Trophoblast cell (in vitro differentiated cells and primary cell): ENCODE measurements around the gene NEK5.
"Not testable (repeated sequence)": the region's sequence is repeated elsewhere in the genome, so short reads cannot be mapped to it uniquely, and the experiment has no call there.

Source experiments
- DNase-seq, 2 donors: peaks; one replicate each; pipeline ENCODE4 v3.0.0-alpha.2; 2016
- H2AFZ ChIP-seq: 2 replicates; pipeline ENCODE4 v1.6.1; 2013; ENCODE audit warnings: low read length, moderate library complexity, mild to moderate bottlenecking; ENCODE audit not compliant: insufficient read depth, poor library complexity
- H2AK5ac ChIP-seq: 2 replicates; pipeline ENCODE4 v1.6.1; 2013; ENCODE audit warnings: mild to moderate bottlenecking, low read length
- H2BK120ac ChIP-seq: 2 replicates; pipeline ENCODE4 v1.6.1; 2013; ENCODE audit warnings: low read length, mild to moderate bottlenecking, moderate library complexity; ENCODE audit not compliant: insufficient read depth, poor library complexity
- H2BK12ac ChIP-seq: 2 replicates; pipeline ENCODE4 v1.6.1; 2013; ENCODE audit warnings: mild to moderate bottlenecking, low read length, moderate library complexity
- H2BK5ac ChIP-seq: 2 replicates; pipeline ENCODE4 v1.6.1; 2013; ENCODE audit warnings: low read length, low read depth, moderate library complexity, mild to moderate bottlenecking; ENCODE audit not compliant: poor library complexity
- H3K14ac ChIP-seq: 2 replicates; pipeline ENCODE4 v1.6.1; 2013; ENCODE audit warnings: mild to moderate bottlenecking, low read length
- H3K18ac ChIP-seq: 2 replicates; pipeline ENCODE4 v1.6.1; 2013; ENCODE audit warnings: mild to moderate bottlenecking, low read length
- H3K23ac ChIP-seq: 2 replicates; pipeline ENCODE4 v1.6.1; 2013; ENCODE audit warnings: low read length
- H3K27ac ChIP-seq: 2 replicates; pipeline ENCODE4 v1.5.1; 2013; ENCODE audit warnings: low read depth, mild to moderate bottlenecking, inconsistent platforms, low read length, moderate library complexity
- H3K27me3 ChIP-seq: 2 replicates; pipeline ENCODE4 v1.6.1; 2013; ENCODE audit warnings: inconsistent platforms, mild to moderate bottlenecking, low read length, moderate library complexity; ENCODE audit not compliant: insufficient read depth
- H3K36me3 ChIP-seq, 2 experiments: 1 replicate in 1 of 2; 2 replicates in 1 of 2; pipeline ENCODE4 v1.6.1; 2013; ENCODE audit warnings: low read length in 2 of 2, mild to moderate bottlenecking in 2 of 2, moderate library complexity in 1 of 2; ENCODE audit not compliant: insufficient read depth in 2 of 2, control insufficient read depth in 1 of 2
- H3K4ac ChIP-seq: 2 replicates; pipeline ENCODE4 v1.6.1; 2013; ENCODE audit warnings: low read depth, mild to moderate bottlenecking, low read length, moderate library complexity
- H3K4me1 ChIP-seq, 2 experiments: 1 replicate in 1 of 2; 2 replicates in 1 of 2; pipeline ENCODE4 v1.6.1; 2013; ENCODE audit warnings: low read length in 2 of 2, mild to moderate bottlenecking in 2 of 2, moderate library complexity in 1 of 2; ENCODE audit not compliant: insufficient read depth in 2 of 2, control insufficient read depth in 1 of 2
- H3K4me2 ChIP-seq: 2 replicates; pipeline ENCODE4 v1.6.1; 2013; ENCODE audit warnings: inconsistent platforms, mild to moderate bottlenecking, low read length, moderate library complexity
- H3K4me3 ChIP-seq: 2 replicates; pipeline ENCODE4 v1.5.1; 2013; ENCODE audit warnings: mild to moderate bottlenecking, low read depth, low read length, inconsistent platforms
- H3K79me1 ChIP-seq: one replicate; pipeline ENCODE4 v1.6.1; 2013; ENCODE audit warnings: low read length
- H3K79me2 ChIP-seq: 2 replicates; pipeline ENCODE4 v1.6.1; 2013; ENCODE audit warnings: low read length, mild to moderate bottlenecking; ENCODE audit not compliant: control insufficient read depth, insufficient read depth, poor library complexity
- H3K9ac ChIP-seq: 2 replicates; pipeline ENCODE4 v1.6.1; 2013; ENCODE audit warnings: mild to moderate bottlenecking, low read length
- H3K9me3 ChIP-seq: 2 replicates; pipeline ENCODE4 v1.6.1; 2013; ENCODE audit warnings: low read depth, mild to moderate bottlenecking, control low read depth, inconsistent platforms, low read length; ENCODE audit not compliant: insufficient read depth
- H4K12ac ChIP-seq: 2 replicates; pipeline ENCODE4 v1.6.1; 2013; ENCODE audit warnings: low read depth, mild to moderate bottlenecking, low read length, moderate library complexity
- H4K8ac ChIP-seq: 2 replicates; pipeline ENCODE4 v1.6.1; 2013; ENCODE audit warnings: low read depth, mild to moderate bottlenecking, low read length, moderate library complexity
- H4K91ac ChIP-seq: one replicate; pipeline ENCODE4 v1.6.1; 2013; ENCODE audit warnings: low read depth, mild to moderate bottlenecking, low read length, moderate library complexity
- WGBS: extraction: QIAGEN DNeasy Blood & Tissue Kit; methylation state at CpG from one replicate; pipeline ENCODE4 v1.1.7; 2013; ENCODE audit warnings: missing lambda C conversion rate; ENCODE audit not compliant: insufficient read length, insufficient coverage; ENCODE audit errors: extremely low coverage; 5-methylcytosine and 5-hydroxymethylcytosine counted together

The NEK5 gene

GRCh38 chr13:52164989-52165388, 36.1 kb upstream of the NEK5 start:
- no peak overlapping the region for H3K14ac ChIP-seq
- no peak overlapping the region for H3K18ac ChIP-seq
- H3K4me3 ChIP-seq = no peak overlapping the region
- no peak overlapping the region for H2BK12ac ChIP-seq
- H2AK5ac ChIP-seq = no peak overlapping the region
- no peaks in the 10 kb centered on the region for H3K4me1 ChIP-seq
- H3K4ac ChIP-seq = no peak overlapping the region
- H3K36me3 ChIP-seq = peaks cover 11 to 15% of the 10 kb centered on the region in 2 experiments
- no peaks in the 10 kb centered on the region for H3K27me3 ChIP-seq
- no peak for DNase-seq
- no peak overlapping the region for H3K27ac ChIP-seq
- no peaks in the 10 kb centered on the region for H3K79me2 ChIP-seq
- H4K12ac ChIP-seq = no peak overlapping the region
- H3K4me2 ChIP-seq = no peak overlapping the region
- no peaks in the 10 kb centered on the region for H3K79me1 ChIP-seq
- H2AFZ ChIP-seq = no peak overlapping the region
- H3K9me3 ChIP-seq = no peaks in the 10 kb centered on the region
- H4K8ac ChIP-seq = no peak overlapping the region
- no peak overlapping the region for H3K9ac ChIP-seq
- H2BK5ac ChIP-seq = no peak overlapping the region
- H3K23ac ChIP-seq = no peak overlapping the region
- no peak overlapping the region for H4K91ac ChIP-seq
- no peak overlapping the region for H2BK120ac ChIP-seq

- not testable (repeated sequence) for H3K4me1 ChIP-seq, H3K27me3 ChIP-seq, H2AK5ac ChIP-seq, H3K9ac ChIP-seq, H3K4me3 ChIP-seq, H4K12ac ChIP-seq, H3K27ac ChIP-seq, H3K14ac ChIP-seq, H3K9me3 ChIP-seq, H3K4me2 ChIP-seq, H2AFZ ChIP-seq, H2BK120ac ChIP-seq, H2BK12ac ChIP-seq, DNase-seq, H4K8ac ChIP-seq, H3K79me1 ChIP-seq, H3K79me2 ChIP-seq, H4K91ac ChIP-seq, H3K4ac ChIP-seq, H3K18ac ChIP-seq, H3K23ac ChIP-seq, H2BK5ac ChIP-seq
- WGBS = no CpG with 5 or more reads among the region's 3 CpGs
- H3K36me3 ChIP-seq = peaks cover 8 to 13% of the 10 kb centered on the region in 2 experiments
Measured at GRCh38 chr13:52163878-52164277, 35.0 kb upstream of the NEK5 start.

- Histone ChIP-seq H3K27me3 (no peaks in the 10 kb centered on the region), H4K8ac (no peak overlapping the region), H2BK120ac (no peak overlapping the region), H3K9me3 (no peaks in the 10 kb centered on the region), H4K91ac (no peak overlapping the region), H3K79me2 (peaks cover 4% of the 10 kb centered on the region), H2BK12ac (no peak overlapping the region), H2AFZ (no peak overlapping the region), H3K4me2 (no peak overlapping the region), H3K18ac (no peak overlapping the region), H3K14ac (no peak overlapping the region), H3K36me3 (peaks cover 4 to 6% of the 10 kb centered on the region in 2 experiments), H3K23ac (no peak overlapping the region), H2BK5ac (no peak overlapping the region), H3K4ac (no peak overlapping the region), H4K12ac (no peak overlapping the region), H3K4me1 (no peaks in the 10 kb centered on the region), H3K4me3 (no peak overlapping the region), H2AK5ac (no peak overlapping the region), H3K79me1 (peaks cover 4% of the 10 kb centered on the region), H3K9ac (no peak overlapping the region), H3K27ac (no peak overlapping the region)
- no peak for DNase-seq
- WGBS = no CpG with 5 or more reads among the region's 5 CpGs
Measured at GRCh38 chr13:52162279-52163101, 33.6 kb upstream of the NEK5 start.

- H3K79me2 ChIP-seq = peaks cover 4% of the 10 kb centered on the region
- no peak overlapping the region for H3K14ac ChIP-seq
- DNase-seq = no peak
- no peak overlapping the region for H3K23ac ChIP-seq
- H2BK5ac ChIP-seq = no peak overlapping the region
- H2AFZ ChIP-seq = no peak overlapping the region
- no peaks in the 10 kb centered on the region for H3K9me3 ChIP-seq
- H3K4ac ChIP-seq = no peak overlapping the region
- no CpG with 5 or more reads among the region's 3 CpGs for WGBS
- no peaks in the 10 kb centered on the region for H3K4me1 ChIP-seq
- no peak overlapping the region for H4K12ac ChIP-seq
- H3K36me3 ChIP-seq = peaks cover 0 to 3% of the 10 kb centered on the region in 2 experiments
- H3K79me1 ChIP-seq = peaks cover 4% of the 10 kb centered on the region
- H4K91ac ChIP-seq = no peak overlapping the region
- H3K9ac ChIP-seq = no peak overlapping the region
- no peak overlapping the region for H3K4me2 ChIP-seq
- H2BK12ac ChIP-seq = no peak overlapping the region
- H4K8ac ChIP-seq = no peak overlapping the region
- no peaks in the 10 kb centered on the region for H3K27me3 ChIP-seq
- H3K4me3 ChIP-seq = no peak overlapping the region
- H2BK120ac ChIP-seq = no peak overlapping the region
- no peak overlapping the region for H2AK5ac ChIP-seq
- H3K18ac ChIP-seq = no peak overlapping the region
- no peak overlapping the region for H3K27ac ChIP-seq
Measured at GRCh38 chr13:52161181-52161646, 32.3 kb upstream of the NEK5 start.
